Loucy (cell line): Measurements from ENCODE around the gene RIOK3.

Source experiments
- CTCF ChIP-seq: fragments of 200-600 bp; sonication (generic); conservative IDR thresholded peaks from 2 replicates; pipeline ENCODE4 v1.5.1; 2014; ENCODE audit warnings: mild to moderate bottlenecking, antibody characterized with exemption, low read length
- EZH2phosphoT487 ChIP-seq: fragments of 200-600 bp; IDR thresholded peaks from 2 replicates; pipeline ENCODE4 v1.6.1; 2018; ENCODE audit warnings: antibody characterized with exemption, mild to moderate bottlenecking, moderate library complexity, borderline replicate concordance

- no peak for TF ChIP-seq CTCF
- TF ChIP-seq EZH2phosphoT487, result no peak
Observed at GRCh38 chr18:23484561-23485182, 31.6 kb downstream of the RIOK3 start.
